ENCODE measurements around the gene KPNA6. TPM values are rescaled to one million over a fixed set of nuclear protein-coding genes. Genes with fewer than 3 reads are reported as not detected.

The KPNA6 gene
- total and polyA plus RNA-seq, 9 of the 15 experiments (the other 6 are each of a cell fraction or from before 2014, with no cell fraction given), result 20.1 to 54.6 (median 32.2) TPM

GRCh38 chr1:32221980-32222755 lies 114.3 kb downstream of the KPNA6 start, which contains the start of the genes EIF3I and TMEM234 (continued):
- no peak for TF ChIP-seq ZBTB1 (CRISPR knock-in tag; IDR thresholded peaks at IDR 0.05; ENCODE audit: borderline replicate concordance, low read depth)
- TF ChIP-seq, protein P1, sequence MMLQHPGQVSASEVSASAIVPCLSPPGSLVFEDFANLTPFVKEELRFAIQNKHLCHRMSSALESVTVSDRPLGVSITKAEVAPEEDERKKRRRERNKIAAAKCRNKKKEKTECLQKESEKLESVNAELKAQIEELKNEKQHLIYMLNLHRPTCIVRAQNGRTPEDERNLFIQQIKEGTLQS (IDR thresholded peaks at IDR 0.05), result peak; percentile 37; the same call in 1 of the 2 replicates
- TF ChIP-seq, protein P1 (CRISPR knock-in tag; conservative IDR thresholded peaks at IDR 0.05), result no peak
- TF ChIP-seq, protein P2, sequence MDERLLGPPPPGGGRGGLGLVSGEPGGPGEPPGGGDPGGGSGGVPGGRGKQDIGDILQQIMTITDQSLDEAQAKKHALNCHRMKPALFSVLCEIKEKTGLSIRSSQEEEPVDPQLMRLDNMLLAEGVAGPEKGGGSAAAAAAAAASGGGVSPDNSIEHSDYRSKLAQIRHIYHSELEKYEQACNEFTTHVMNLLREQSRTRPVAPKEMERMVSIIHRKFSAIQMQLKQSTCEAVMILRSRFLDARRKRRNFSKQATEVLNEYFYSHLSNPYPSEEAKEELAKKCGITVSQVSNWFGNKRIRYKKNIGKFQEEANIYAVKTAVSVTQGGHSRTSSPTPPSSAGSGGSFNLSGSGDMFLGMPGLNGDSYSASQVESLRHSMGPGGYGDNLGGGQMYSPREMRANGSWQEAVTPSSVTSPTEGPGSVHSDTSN (CRISPR knock-in tag; IDR thresholded peaks at IDR 0.05; ENCODE audit: low read depth), result peak; percentile 13; the same call in 1 of the 2 replicates
- TF ChIP-seq, protein P2 (tag; conservative IDR thresholded peaks at IDR 0.05; ENCODE audit: low read depth), result no peak
- TF ChIP-seq BRCA1 (IDR thresholded peaks at IDR 0.05), result no peak
- no peak for TF ChIP-seq BRCA1 (CRISPR knock-in tag; IDR thresholded peaks at IDR 0.05)
- TF ChIP-seq, protein P3, sequence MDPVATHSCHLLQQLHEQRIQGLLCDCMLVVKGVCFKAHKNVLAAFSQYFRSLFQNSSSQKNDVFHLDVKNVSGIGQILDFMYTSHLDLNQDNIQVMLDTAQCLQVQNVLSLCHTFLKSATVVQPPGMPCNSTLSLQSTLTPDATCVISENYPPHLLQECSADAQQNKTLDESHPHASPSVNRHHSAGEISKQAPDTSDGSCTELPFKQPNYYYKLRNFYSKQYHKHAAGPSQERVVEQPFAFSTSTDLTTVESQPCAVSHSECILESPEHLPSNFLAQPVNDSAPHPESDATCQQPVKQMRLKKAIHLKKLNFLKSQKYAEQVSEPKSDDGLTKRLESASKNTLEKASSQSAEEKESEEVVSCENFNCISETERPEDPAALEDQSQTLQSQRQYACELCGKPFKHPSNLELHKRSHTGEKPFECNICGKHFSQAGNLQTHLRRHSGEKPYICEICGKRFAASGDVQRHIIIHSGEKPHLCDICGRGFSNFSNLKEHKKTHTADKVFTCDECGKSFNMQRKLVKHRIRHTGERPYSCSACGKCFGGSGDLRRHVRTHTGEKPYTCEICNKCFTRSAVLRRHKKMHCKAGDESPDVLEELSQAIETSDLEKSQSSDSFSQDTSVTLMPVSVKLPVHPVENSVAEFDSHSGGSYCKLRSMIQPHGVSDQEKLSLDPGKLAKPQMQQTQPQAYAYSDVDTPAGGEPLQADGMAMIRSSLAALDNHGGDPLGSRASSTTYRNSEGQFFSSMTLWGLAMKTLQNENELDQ (CRISPR knock-in tag; IDR thresholded peaks at IDR 0.05; ENCODE audit: borderline replicate concordance), result no peak
- TF ChIP-seq, protein P4, sequence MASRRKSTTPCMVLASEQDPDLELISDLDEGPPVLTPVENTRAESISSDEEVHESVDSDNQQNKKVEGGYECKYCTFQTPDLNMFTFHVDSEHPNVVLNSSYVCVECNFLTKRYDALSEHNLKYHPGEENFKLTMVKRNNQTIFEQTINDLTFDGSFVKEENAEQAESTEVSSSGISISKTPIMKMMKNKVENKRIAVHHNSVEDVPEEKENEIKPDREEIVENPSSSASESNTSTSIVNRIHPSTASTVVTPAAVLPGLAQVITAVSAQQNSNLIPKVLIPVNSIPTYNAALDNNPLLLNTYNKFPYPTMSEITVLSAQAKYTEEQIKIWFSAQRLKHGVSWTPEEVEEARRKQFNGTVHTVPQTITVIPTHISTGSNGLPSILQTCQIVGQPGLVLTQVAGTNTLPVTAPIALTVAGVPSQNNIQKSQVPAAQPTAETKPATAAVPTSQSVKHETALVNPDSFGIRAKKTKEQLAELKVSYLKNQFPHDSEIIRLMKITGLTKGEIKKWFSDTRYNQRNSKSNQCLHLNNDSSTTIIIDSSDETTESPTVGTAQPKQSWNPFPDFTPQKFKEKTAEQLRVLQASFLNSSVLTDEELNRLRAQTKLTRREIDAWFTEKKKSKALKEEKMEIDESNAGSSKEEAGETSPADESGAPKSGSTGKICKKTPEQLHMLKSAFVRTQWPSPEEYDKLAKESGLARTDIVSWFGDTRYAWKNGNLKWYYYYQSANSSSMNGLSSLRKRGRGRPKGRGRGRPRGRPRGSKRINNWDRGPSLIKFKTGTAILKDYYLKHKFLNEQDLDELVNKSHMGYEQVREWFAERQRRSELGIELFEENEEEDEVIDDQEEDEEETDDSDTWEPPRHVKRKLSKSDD (conservative IDR thresholded peaks at IDR 0.05; ENCODE audit: low read length), result no peak
- no peak for TF ChIP-seq MAX (CRISPR knock-in tag; IDR thresholded peaks at IDR 0.05)
- TF ChIP-seq, protein P5, sequence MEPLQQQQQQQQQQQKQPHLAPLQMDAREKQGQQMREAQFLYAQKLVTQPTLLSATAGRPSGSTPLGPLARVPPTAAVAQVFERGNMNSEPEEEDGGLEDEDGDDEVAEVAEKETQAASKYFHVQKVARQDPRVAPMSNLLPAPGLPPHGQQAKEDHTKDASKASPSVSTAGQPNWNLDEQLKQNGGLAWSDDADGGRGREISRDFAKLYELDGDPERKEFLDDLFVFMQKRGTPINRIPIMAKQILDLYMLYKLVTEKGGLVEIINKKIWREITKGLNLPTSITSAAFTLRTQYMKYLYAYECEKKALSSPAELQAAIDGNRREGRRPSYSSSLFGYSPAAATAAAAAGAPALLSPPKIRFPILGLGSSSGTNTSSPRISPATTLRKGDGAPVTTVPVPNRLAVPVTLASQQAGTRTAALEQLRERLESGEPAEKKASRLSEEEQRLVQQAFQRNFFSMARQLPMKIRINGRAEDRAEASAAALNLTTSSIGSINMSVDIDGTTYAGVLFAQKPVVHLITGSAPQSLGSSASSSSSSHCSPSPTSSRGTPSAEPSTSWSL (CRISPR knock-in tag; IDR thresholded peaks at IDR 0.05; ENCODE audit: borderline replicate concordance), result no peak
- TF ChIP-seq ATF1 (CRISPR knock-in tag; IDR thresholded peaks at IDR 0.05), result no peak
- TF ChIP-seq ATF1 (tag; IDR thresholded peaks at IDR 0.05), result peak; percentile 94
- TF ChIP-seq ETV5 (CRISPR knock-in tag; IDR thresholded peaks at IDR 0.05; ENCODE audit: low read depth), result peak; percentile 29; the same call in 1 of the 2 replicates
- peak; percentile 23; the same call in 1 of the 2 replicates for TF ChIP-seq RB1 (IDR thresholded peaks at IDR 0.05; ENCODE audit: low read depth)
